Rectal smooth muscle tissue (tissue), 1 donor: ENCODE measurements around the gene TMC3.

Experiments used
- H3K27ac ChIP-seq: one replicate; pipeline ENCODE4 v1.7.0; 2013; ENCODE audit warnings: low read depth, low read length, inconsistent platforms
- H3K27me3 ChIP-seq: one replicate; pipeline ENCODE4 v1.7.0; 2013; ENCODE audit warnings: low read length; ENCODE audit not compliant: control insufficient read depth, insufficient read depth
- H3K36me3 ChIP-seq: one replicate; pipeline ENCODE4 v1.7.0; 2013; ENCODE audit warnings: low read length; ENCODE audit not compliant: control insufficient read depth, insufficient read depth
- H3K4me1 ChIP-seq: one replicate; pipeline ENCODE4 v1.7.0; 2013; ENCODE audit warnings: low read length; ENCODE audit not compliant: control insufficient read depth, insufficient read depth
- H3K4me3 ChIP-seq: one replicate; pipeline ENCODE4 v1.7.0; 2013; ENCODE audit warnings: low read length
- H3K9ac ChIP-seq: one replicate; pipeline ENCODE4 v1.7.0; 2013; ENCODE audit warnings: low read length

TMC3 gene

DNA sequence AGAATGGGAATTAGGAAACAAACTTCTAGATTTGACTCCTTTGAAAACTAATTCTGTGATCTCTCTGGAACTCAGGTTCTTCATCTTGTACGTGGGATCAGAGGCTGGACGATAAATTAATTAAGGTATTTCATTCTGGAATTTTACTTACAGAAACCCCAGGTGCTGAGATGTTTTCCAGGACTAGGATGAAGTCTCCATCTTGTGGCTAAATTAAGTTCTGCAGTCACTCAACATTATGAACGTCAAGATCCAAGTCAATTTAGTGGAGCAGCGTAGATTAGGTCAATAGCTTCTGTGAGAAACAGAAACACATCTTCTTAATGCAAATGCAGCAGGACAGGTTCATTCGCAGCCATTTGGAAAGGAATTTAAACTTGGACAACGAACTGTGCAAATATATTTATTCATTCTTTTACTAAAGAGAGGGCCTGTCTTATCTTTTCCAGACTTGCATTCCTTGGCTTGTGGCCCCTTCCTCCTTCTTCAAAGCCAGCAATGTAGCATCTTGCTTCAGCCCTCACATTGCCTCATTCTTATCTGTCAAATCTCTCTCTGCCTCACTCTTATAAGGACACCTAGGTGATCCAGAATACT is 26.7 kb upstream of the TMC3 start:
- no peak overlapping the region for H3K4me3 ChIP-seq
- H3K27ac ChIP-seq: no peak overlapping the region

DNA sequence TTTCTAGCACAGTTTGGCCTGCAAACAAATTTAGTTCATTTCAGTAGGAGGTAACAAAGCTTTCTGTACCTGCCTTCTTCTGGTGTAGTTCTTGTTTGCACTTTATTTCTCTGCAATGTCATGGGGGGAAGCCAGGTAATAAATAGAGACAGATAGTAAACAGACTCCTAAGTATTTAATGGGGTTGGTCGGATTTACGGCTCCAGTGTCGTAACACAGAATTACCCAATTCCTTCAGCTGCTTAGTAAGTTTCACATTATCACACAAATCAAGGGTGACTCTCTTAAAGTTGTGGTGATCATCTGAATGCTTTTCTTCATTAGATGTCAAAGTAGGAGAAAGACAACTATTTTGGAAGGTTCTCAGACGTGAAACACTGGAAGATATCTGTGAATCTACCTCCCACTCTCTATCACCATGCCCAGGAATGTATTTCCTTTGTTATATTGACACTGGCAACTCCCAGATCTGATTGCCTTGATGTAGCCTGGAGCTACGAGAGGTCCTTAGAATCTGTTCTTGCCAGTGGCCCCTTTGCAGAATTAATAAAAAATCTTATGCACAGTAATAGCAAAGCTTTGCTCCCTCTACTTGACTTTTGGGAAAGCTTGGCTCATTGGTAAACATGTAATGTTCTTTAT is 25.0 kb upstream of the TMC3 start:
- no peak overlapping the region for H3K27ac ChIP-seq
- no peak overlapping the region for H3K4me3 ChIP-seq
- H3K4me1 ChIP-seq: no peaks in the 10 kb centered on the region
- H3K36me3 ChIP-seq: no peaks in the 10 kb centered on the region
- H3K27me3 ChIP-seq: no peaks in the 10 kb centered on the region
- H3K9ac ChIP-seq: no peak overlapping the region

More for the DNA sequence above, 26.7 kb upstream of the TMC3 start:
- Histone ChIP-seq H3K9ac (no peak overlapping the region), H3K4me1 (no peaks in the 10 kb centered on the region), H3K27me3 (no peaks in the 10 kb centered on the region), H3K36me3 (no peaks in the 10 kb centered on the region)

DNA sequence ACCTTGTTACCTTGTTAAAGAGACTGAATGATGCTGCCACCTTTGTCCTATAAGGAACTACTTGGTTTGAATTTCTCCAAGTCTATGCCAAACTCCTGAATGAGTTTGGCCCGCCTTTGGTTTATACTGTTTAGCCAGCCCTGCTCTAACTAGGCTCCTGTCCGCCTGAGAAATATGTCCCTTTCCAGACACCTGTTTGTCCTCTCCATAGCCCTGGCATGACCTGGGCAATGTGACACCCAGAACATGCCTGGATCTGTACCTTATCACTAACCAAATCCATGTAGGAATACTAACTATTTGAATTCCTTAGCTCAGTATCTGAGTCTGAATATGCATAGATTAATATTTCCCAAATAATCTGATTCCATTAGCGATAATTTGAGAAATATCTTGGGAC is 24.4 kb upstream of the TMC3 start:
- H3K27ac ChIP-seq: no peak overlapping the region

DNA sequence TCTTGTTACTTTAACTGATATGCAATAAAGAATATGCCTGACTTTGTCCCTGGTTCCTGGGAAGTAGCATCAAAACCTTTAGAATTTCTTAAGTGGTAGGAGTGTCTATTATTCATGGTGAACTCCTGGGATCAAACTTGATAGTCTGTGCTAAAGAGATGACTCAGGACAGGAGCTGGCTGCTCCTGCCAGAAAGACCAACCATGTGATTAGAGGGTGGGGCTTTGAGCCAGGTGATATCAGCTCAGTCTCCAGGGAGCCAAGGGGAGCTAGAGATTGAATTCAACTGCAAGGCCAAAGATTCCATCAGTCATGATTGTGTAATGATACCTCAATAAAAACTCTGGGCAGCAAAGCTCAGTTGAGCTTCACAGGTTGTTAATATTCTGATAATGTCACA is 20.6 kb upstream of the TMC3 start:
- H3K27me3 ChIP-seq: no peaks in the 10 kb centered on the region
- no peak overlapping the region for H3K27ac ChIP-seq
- H3K9ac ChIP-seq: no peak overlapping the region
- no peaks in the 10 kb centered on the region for H3K4me1 ChIP-seq
- no peaks in the 10 kb centered on the region for H3K36me3 ChIP-seq
- H3K4me3 ChIP-seq: no peak overlapping the region

More for the DNA sequence above, 24.4 kb upstream of the TMC3 start:
- no peak overlapping the region for H3K9ac ChIP-seq
- H3K4me1 ChIP-seq: no peaks in the 10 kb centered on the region
- no peaks in the 10 kb centered on the region for H3K27me3 ChIP-seq
- H3K36me3 ChIP-seq: no peaks in the 10 kb centered on the region
- H3K4me3 ChIP-seq: no peak overlapping the region

DNA sequence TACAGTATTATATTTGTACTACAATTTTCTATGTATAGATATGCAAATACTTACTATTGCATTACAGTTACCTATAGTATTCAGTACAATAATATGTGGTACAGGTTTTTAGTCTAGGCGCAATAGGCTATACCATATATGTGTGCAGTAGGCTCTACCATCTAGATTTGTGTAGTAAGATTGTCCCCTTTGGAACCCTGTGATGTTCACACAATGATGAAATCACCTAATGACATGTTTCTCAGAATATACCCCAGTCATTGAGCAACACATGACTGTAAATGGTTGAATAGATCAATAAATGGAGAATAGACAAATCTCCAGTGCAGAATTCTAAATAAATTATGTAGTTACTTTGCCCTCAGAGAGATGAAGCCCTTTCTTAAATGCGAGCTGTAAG is 17.6 kb upstream of the TMC3 start:
- Histone ChIP-seq H3K4me1 (no peaks in the 10 kb centered on the region), H3K27me3 (no peaks in the 10 kb centered on the region)

DNA sequence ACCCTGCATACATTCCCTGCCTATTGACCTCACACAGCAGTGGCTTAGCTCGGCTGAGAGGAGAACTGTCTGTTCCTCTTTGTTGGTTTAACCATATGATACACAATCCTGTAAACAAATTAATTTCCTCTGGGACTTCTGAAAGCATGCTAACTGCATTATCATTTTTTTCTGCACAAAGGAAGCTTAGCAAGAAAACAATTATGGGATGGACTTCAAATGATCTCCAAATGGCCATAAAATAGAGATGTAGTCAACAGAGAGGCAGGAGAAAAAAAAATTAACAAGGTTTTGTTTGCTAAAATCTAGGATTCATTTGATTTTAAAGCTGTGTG is 14.4 kb upstream of the TMC3 start:
- Histone ChIP-seq H3K4me3 (no peak overlapping the region), H3K27me3 (no peaks in the 10 kb centered on the region), H3K27ac (no peak overlapping the region), H3K36me3 (no peaks in the 10 kb centered on the region), H3K9ac (no peak overlapping the region), H3K4me1 (no peaks in the 10 kb centered on the region)

More for the DNA sequence above, 17.6 kb upstream of the TMC3 start:
- H3K4me3 ChIP-seq: no peak overlapping the region
- H3K27ac ChIP-seq: no peak overlapping the region
- no peaks in the 10 kb centered on the region for H3K36me3 ChIP-seq
- no peak overlapping the region for H3K9ac ChIP-seq

DNA sequence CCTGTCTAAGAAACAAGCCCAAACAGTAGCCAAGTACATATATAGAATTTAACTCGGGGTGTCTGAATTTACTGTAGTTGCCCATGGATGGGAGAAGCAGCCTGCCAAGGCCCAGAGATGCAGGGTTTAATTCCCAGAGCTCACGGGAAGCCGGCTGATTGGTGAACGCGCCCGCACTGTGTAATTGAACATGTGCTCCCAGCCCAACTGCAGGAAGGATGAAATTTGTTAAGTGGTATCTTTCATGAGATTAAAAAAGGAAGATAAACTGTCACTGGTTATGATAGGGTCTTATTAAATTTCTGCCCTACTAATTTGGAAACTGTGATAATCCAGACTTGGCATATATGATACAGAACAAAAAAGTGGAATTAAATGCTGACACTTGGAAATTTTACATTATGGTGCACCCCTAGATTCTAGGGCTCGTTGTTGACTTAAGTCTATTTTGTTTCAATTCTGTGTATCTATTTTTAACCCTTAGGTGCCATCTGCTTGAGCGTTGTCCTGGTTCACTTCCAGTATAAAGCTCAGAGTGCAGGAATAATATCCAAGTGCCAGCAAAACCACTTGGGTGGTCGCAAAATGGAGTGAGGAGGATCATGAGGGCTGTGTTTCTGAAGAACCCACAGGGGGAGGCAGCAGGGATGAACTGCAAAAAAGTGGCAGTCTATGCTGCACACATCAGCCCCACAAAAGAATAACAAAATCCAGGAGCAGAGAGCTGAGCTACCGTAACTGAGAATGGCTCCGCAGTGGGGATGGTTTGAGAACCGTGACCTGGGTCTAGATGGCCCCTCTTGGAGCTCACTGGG is 13.8 kb upstream of the TMC3 start:
- Histone ChIP-seq H3K36me3 (no peaks in the 10 kb centered on the region), H3K27me3 (no peaks in the 10 kb centered on the region), H3K4me3 (no peak overlapping the region), H3K27ac (no peak overlapping the region), H3K4me1 (no peaks in the 10 kb centered on the region), H3K9ac (no peak overlapping the region)

DNA sequence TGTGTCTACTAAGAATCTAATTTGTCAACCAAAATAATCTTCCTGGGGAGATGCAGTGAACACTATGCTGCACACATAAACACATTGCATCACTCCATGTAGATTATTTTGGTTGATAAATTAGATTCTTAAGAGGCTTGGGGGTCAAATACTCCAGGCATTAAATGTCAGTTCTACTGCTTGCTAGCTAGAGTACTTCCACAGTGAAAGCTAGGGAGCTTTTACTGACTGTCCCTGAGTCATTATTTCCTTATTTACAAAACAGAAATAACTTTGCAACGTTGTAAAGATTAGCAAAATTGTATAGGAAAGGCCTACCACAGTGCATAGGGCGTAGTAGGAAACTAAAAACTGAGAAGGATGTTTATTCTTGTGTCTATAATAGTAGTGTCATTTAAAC is 12.9 kb upstream of the TMC3 start:
- Histone ChIP-seq H3K9ac (no peak overlapping the region), H3K4me1 (no peaks in the 10 kb centered on the region), H3K36me3 (no peaks in the 10 kb centered on the region), H3K27me3 (no peaks in the 10 kb centered on the region), H3K27ac (no peak overlapping the region), H3K4me3 (no peak overlapping the region)

DNA sequence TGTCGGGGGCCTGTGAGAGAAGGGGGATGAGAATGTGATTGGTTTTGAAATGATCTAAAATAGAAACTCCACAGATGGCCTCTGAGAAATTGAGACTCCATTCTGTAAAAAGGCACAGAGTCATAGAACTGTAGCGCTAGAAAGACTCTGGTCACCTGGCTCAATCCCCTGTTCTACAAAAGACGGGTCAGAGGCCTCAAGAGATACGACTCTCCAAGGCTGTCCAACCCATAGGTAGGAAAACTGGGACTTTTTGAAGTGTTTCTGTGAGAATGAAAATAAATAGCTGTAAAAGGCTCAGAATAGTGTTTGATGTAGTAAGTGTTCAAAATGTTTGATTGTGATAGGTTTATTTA is 11.7 kb upstream of the TMC3 start:
- Histone ChIP-seq H3K27ac (no peak overlapping the region), H3K27me3 (no peaks in the 10 kb centered on the region), H3K9ac (no peak overlapping the region), H3K4me3 (no peak overlapping the region), H3K4me1 (no peaks in the 10 kb centered on the region), H3K36me3 (no peaks in the 10 kb centered on the region)

DNA sequence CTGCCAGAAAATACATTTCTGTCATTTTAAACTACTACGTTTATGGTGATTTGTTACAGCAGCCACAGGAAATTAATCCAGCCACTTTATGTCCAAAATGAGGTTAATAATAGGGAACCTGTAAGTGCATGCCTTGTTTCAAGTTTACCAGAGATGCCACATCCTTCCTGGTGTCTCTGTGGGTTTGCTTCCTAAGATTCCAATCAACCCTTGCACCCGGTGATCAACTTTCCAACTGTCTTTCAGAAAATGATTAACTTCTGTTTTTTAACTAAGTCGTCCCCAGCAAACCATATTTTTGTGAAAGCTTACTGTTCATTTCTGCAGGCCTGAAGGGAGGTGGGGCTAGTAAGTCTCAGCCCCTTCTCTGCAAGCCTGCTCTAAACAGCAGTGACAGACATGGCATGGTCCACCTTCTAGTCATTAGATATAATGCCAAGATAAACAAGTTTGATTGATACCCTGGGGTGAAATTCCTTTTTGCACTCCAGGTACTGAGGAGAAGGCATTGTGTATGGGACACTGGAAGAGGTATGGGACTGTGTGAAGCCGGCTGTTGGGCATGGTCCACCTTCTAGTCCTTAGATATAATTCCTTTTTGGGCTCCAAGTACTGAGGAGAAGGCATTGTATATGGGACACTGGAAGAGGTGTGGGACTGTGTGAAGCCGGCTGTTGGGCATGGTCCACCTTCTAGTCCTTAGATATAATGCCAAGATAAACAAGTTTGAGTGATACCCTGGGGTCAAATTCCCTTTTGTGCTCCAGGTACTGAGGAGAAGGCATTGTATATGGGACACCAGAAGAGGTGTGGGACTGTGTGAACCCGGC is 11.1 kb upstream of the TMC3 start:
- Histone ChIP-seq H3K27ac (no peak overlapping the region), H3K4me3 (no peak overlapping the region), H3K9ac (no peak overlapping the region), H3K4me1 (no peaks in the 10 kb centered on the region), H3K36me3 (no peaks in the 10 kb centered on the region), H3K27me3 (no peaks in the 10 kb centered on the region)

DNA sequence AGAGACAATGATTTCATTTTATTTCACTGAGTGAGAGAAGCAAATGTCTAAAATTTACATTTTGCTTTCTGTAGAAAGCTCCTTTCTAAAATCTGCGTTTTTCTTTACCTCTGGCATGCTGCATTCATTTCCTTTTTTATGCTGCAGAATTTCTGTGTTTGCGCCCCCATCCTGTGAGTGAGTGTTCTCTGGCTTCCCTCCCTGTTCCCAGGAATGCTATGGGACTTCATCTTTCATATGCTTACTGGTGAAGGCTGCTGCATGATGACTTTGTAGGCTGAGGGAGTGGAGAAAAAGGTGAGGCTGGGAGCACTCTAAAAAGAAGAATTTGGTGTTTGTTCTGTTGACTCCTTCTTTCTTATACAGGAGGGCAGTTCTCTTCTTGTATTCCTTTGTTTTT is 7.7 kb upstream of the TMC3 start:
- H3K27me3 ChIP-seq: no peaks in the 10 kb centered on the region
- no peak overlapping the region for H3K27ac ChIP-seq
- no peaks in the 10 kb centered on the region for H3K4me1 ChIP-seq
- no peak overlapping the region for H3K9ac ChIP-seq
- no peak overlapping the region for H3K4me3 ChIP-seq
- no peaks in the 10 kb centered on the region for H3K36me3 ChIP-seq

DNA sequence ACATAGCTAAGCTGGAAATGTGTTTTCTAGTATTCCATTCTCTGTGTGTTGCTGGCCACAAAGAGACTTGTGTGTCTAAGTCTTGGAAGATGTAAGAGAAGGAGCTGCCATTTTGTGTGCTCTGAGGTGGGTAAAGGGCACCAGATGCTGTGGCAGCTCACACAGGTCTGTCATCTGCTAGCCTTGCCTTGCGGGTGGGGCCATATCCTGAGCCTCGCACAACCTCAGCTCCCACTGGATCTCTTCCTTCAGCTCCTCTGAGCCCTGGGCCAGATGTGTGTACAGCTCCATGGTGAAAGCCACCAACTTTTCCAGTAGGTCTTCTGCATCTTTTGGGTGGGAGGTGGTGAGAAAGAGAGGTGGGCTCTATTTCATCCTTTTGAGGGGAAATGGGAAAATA is 6.7 kb upstream of the TMC3 start:
- H3K27me3 ChIP-seq: no peaks in the 10 kb centered on the region
- H3K4me1 ChIP-seq: no peaks in the 10 kb centered on the region
- no peaks in the 10 kb centered on the region for H3K36me3 ChIP-seq
- H3K27ac ChIP-seq: no peak overlapping the region
- H3K9ac ChIP-seq: no peak overlapping the region
- no peak overlapping the region for H3K4me3 ChIP-seq
